H1 (cell line): ENCODE data around the gene AGO3. TPM values are rescaled to one million over a fixed set of nuclear protein-coding genes. Genes with fewer than 3 reads are reported as not detected.

Experiments
- CTCF ChIA-PET: fragments of 300-600 bp; sonication (Branson Sonifier 250); formaldehyde crosslinking; loops from one replicate; lab custom pipeline; 2021; ENCODE audit not compliant: partially characterized antibody; lab: Charles Lee
- POLR2A ChIA-PET: fragments of 300-600 bp; sonication (Branson Sonifier 250); formaldehyde crosslinking; loops from one replicate; lab custom pipeline; 2021; ENCODE audit warnings: inconsistent platforms; ENCODE audit not compliant: partially characterized antibody; lab: Charles Lee
- DNase-seq, 2 experiments: peaks; one replicate each; pipeline versions ENCODE4 v3.0.0 to v3.0.0-alpha.2; 2010 to 2022; ENCODE audit warnings: low spot score in 2 of 2, low read depth in 1 of 2, mixed read lengths in 1 of 2
- FAIRE-seq: peaks from 2 replicates; lab custom pipeline; 2011; peaks lifted over from hg19 to GRCh38; lab: Jason Lieb, UNC
- H2AFZ ChIP-seq: 2 replicates; pipeline ENCODE4 v1.8.1; 2012; ENCODE audit warnings: low read length, inconsistent platforms
- H2AK5ac ChIP-seq: 2 replicates; pipeline ENCODE4 v1.6.1; 2013; ENCODE audit warnings: low read depth, low read length
- H2BK120ac ChIP-seq: replicated peaks from 2 replicates; pipeline ENCODE3; 2013; ENCODE audit warnings: low read depth, low read length, inconsistent platforms
- H2BK12ac ChIP-seq: 2 replicates; pipeline ENCODE4 v1.6.1; 2013; ENCODE audit warnings: low read depth, low read length
- H2BK15ac ChIP-seq: 2 replicates; pipeline ENCODE4 v1.6.1; 2013; ENCODE audit warnings: low read length
- H2BK20ac ChIP-seq: 2 replicates; pipeline ENCODE4 v1.6.1; 2013; ENCODE audit warnings: low read length
- H2BK5ac ChIP-seq: 2 replicates; pipeline ENCODE4 v1.6.1; 2013; ENCODE audit warnings: low read depth, low read length
- H3K14ac ChIP-seq: 2 replicates; pipeline ENCODE4 v1.6.1; 2013; ENCODE audit warnings: inconsistent platforms; ENCODE audit not compliant: insufficient read length
- H3K18ac ChIP-seq: 2 replicates; pipeline ENCODE4 v1.6.1; 2013; ENCODE audit warnings: low read length; ENCODE audit errors: extremely low read depth
- H3K23ac ChIP-seq: 2 replicates; pipeline ENCODE4 v1.6.1; 2013; ENCODE audit warnings: inconsistent platforms; ENCODE audit not compliant: insufficient read length
- H3K23me2 ChIP-seq: 2 replicates; pipeline ENCODE4 v1.6.1; 2013; ENCODE audit warnings: low read depth, low read length
- H3K27ac ChIP-seq: 2 replicates; pipeline ENCODE4 v1.6.1; 2011; ENCODE audit warnings: low read depth, low read length, inconsistent platforms
- H3K27me3 ChIP-seq, 4 experiments: replicated peaks in 1 of 4; 1 replicate in 1 of 4; 2 replicates in 3 of 4; pipeline versions ENCODE4 v1.6.1 to v1.8.1; 2011 to 2013; ENCODE audit warnings: low read length in 3 of 4, mild to moderate bottlenecking in 3 of 4, inconsistent platforms in 2 of 4, mixed read lengths in 2 of 4, moderate library complexity in 1 of 4; ENCODE audit not compliant: control insufficient read depth in 3 of 4, insufficient read depth in 3 of 4; ENCODE audit errors: extremely low read depth in 1 of 4
- H3K36me3 ChIP-seq, 4 experiments: 2 replicates each; pipeline versions ENCODE4 v1.6.1 to v1.8.1; 2011 to 2013; ENCODE audit warnings: mild to moderate bottlenecking in 4 of 4, low read length in 3 of 4, moderate library complexity in 2 of 4, control low read depth in 1 of 4, inconsistent platforms in 1 of 4; ENCODE audit not compliant: insufficient read depth in 4 of 4, control insufficient read depth in 2 of 4
- H3K4ac ChIP-seq: replicated peaks from 2 replicates; pipeline ENCODE3; 2013; ENCODE audit warnings: low read length, low read depth, mixed read lengths, inconsistent platforms; ENCODE audit not compliant: insufficient read length
- H3K4me1 ChIP-seq, 4 experiments: replicated peaks in 1 of 4; 1 replicate in 1 of 4; 2 replicates in 3 of 4; pipeline versions ENCODE4 v1.6.1 to v1.8.1; 2011 to 2013; ENCODE audit warnings: low read length in 3 of 4, inconsistent platforms in 2 of 4, mixed read lengths in 1 of 4; ENCODE audit not compliant: insufficient read depth in 4 of 4, control insufficient read depth in 3 of 4
- H3K4me2 ChIP-seq, 2 experiments: 2 replicates each; pipeline versions ENCODE4 v1.6.1 to v1.8.1; 2011 to 2013; ENCODE audit warnings: low read depth in 2 of 2, low read length in 2 of 2, control low read depth in 1 of 2, inconsistent platforms in 1 of 2, mild to moderate bottlenecking in 1 of 2; ENCODE audit not compliant: insufficient read depth in 1 of 2
- H3K4me3 ChIP-seq, 4 experiments: fragments of 200-600, 300-600 bp in 1 of 4; sonication (generic), shearing (Covaris generic), sonication (Bioruptor Twin) in 1 of 4; 2 replicates each; pipeline versions ENCODE4 v1.5.1 to v1.8.1; 2011 to 2016; ENCODE audit warnings: low read length in 4 of 4, low read depth in 3 of 4, control low read depth in 2 of 4, inconsistent platforms in 2 of 4, mild to moderate bottlenecking in 2 of 4, mixed read lengths in 1 of 4, moderate library complexity in 1 of 4; ENCODE audit not compliant: insufficient read depth in 2 of 4; ENCODE audit errors: extremely low read depth in 1 of 4
- H3K56ac ChIP-seq: replicated peaks from 2 replicates; pipeline ENCODE3; 2013; ENCODE audit warnings: low read depth, mild to moderate bottlenecking, mixed read lengths, low read length, inconsistent platforms; ENCODE audit not compliant: insufficient read length
- H3K79me1 ChIP-seq: 2 replicates; pipeline ENCODE4 v1.6.1; 2013; ENCODE audit warnings: low read depth, low read length, control low read depth
- H3K79me2 ChIP-seq, 2 experiments: 2 replicates each; pipeline versions ENCODE4 v1.6.1 to v1.8.1; 2012 to 2013; ENCODE audit warnings: low read length in 2 of 2, mild to moderate bottlenecking in 2 of 2, inconsistent platforms in 1 of 2; ENCODE audit not compliant: insufficient read depth in 2 of 2, control insufficient read depth in 1 of 2
- H3K9ac ChIP-seq, 4 experiments: replicated peaks in 1 of 4; 1 replicate in 1 of 4; 2 replicates in 3 of 4; pipeline versions ENCODE4 v1.6.1 to v1.8.1; 2011 to 2013; ENCODE audit warnings: low read depth in 3 of 4, low read length in 3 of 4, control low read depth in 2 of 4, mild to moderate bottlenecking in 2 of 4, moderate library complexity in 2 of 4, inconsistent platforms in 1 of 4; ENCODE audit errors: extremely low read depth in 1 of 4
- H3K9me3 ChIP-seq, 2 experiments: 2 replicates each; pipeline versions ENCODE4 v1.6.1 to v1.8.1; 2012 to 2013; ENCODE audit warnings: mild to moderate bottlenecking in 2 of 2, moderate library complexity in 2 of 2, control low read depth in 1 of 2, inconsistent platforms in 1 of 2, low read depth in 1 of 2, low read length in 1 of 2, mixed read lengths in 1 of 2; ENCODE audit not compliant: insufficient read depth in 2 of 2
- H4K20me1 ChIP-seq, 2 experiments: replicated peaks in 1 of 2; 2 replicates each; pipeline versions ENCODE3 to v1.8.1; 2011 to 2013; ENCODE audit warnings: inconsistent platforms in 2 of 2, low read length in 2 of 2, mild to moderate bottlenecking in 1 of 2; ENCODE audit not compliant: insufficient read depth in 2 of 2, control insufficient read depth in 1 of 2
- H4K5ac ChIP-seq: 2 replicates; pipeline ENCODE4 v1.6.1; 2013; ENCODE audit warnings: low read length, low read depth, mixed read lengths, inconsistent platforms; ENCODE audit not compliant: insufficient read length
- H4K8ac ChIP-seq: 2 replicates; pipeline ENCODE4 v1.8.0; 2013; ENCODE audit warnings: mild to moderate bottlenecking, moderate library complexity, low read length, inconsistent platforms; ENCODE audit not compliant: insufficient read depth; ENCODE audit errors: extremely low read depth
- H4K91ac ChIP-seq: replicated peaks from 2 replicates; pipeline ENCODE3; 2013; ENCODE audit warnings: low read length, mixed read lengths, inconsistent platforms; ENCODE audit not compliant: insufficient read length
- BACH1 ChIP-seq: IDR thresholded peaks from 2 replicates; pipeline ENCODE4 v1.6.1; 2012; ENCODE audit warnings: low read length, improper control_type of control experiment
- BRCA1 ChIP-seq: IDR thresholded peaks from 2 replicates; pipeline ENCODE4 v1.6.1; 2012; ENCODE audit warnings: low read depth, low read length, improper control_type of control experiment
- EZH2 ChIP-seq: fragments of 200-600 bp; sonication (generic); IDR thresholded peaks from 2 replicates; pipeline ENCODE4 v1.7.1; 2012; ENCODE audit warnings: low read depth, mild to moderate bottlenecking, moderate library complexity, low read length, inconsistent platforms; ENCODE audit not compliant: severe bottlenecking
- HDAC6 ChIP-seq: IDR thresholded peaks from one replicate; pipeline ENCODE4 v1.7.1; 2012; ENCODE audit warnings: low read depth, mild to moderate bottlenecking, inconsistent platforms, low read length, moderate library complexity
- JUND ChIP-seq: IDR thresholded peaks from 2 replicates; pipeline ENCODE4 v1.6.1; 2011; ENCODE audit warnings: mild to moderate bottlenecking, improper control_type of control experiment, low read length
- KDM5A ChIP-seq: fragments of 200-600 bp; IDR thresholded peaks from 2 replicates; pipeline ENCODE4 v1.7.1; 2012; ENCODE audit warnings: mild to moderate bottlenecking, low read length, inconsistent platforms, mixed read lengths
- MAFK ChIP-seq: IDR thresholded peaks from 2 replicates; pipeline ENCODE4 v1.6.1; 2012; ENCODE audit warnings: low read depth, mild to moderate bottlenecking, improper control_type of control experiment, low read length
- POU5F1 ChIP-seq: IDR thresholded peaks from 2 replicates; pipeline ENCODE4 v1.6.1; 2011; ENCODE audit warnings: low read depth, mild to moderate bottlenecking, low read length, moderate library complexity
- RAD21 ChIP-seq, 2 experiments: IDR thresholded peaks in 1 of 2; conservative IDR thresholded peaks in 1 of 2; 2 replicates each; pipeline ENCODE4 v1.6.1; 2011; ENCODE audit warnings: low read depth in 2 of 2, low read length in 2 of 2, improper control_type of control experiment in 1 of 2, inconsistent platforms in 1 of 2, mild to moderate bottlenecking in 1 of 2, moderate library complexity in 1 of 2
- RXRA ChIP-seq: IDR thresholded peaks from 2 replicates; pipeline ENCODE4 v1.6.1; 2011; ENCODE audit warnings: low read depth, mild to moderate bottlenecking, low read length, moderate library complexity; ENCODE audit not compliant: insufficient read depth
- SP4 ChIP-seq: IDR thresholded peaks from 2 replicates; pipeline ENCODE4 v1.6.1; 2012; ENCODE audit warnings: low read length, inconsistent platforms
- TEAD4 ChIP-seq: IDR thresholded peaks from 2 replicates; pipeline ENCODE4 v1.6.1; 2012; ENCODE audit warnings: low read depth, low read length, inconsistent platforms, mixed read lengths
- WGBS, 2 experiments: shearing (Covaris generic) in 1 of 2; methylation state at CpG; one replicate each; pipeline versions ENCODE4 v1.1.6 to v1.1.7; 2013 to 2015; ENCODE audit warnings: low lambda C conversion rate in 2 of 2, mixed read lengths in 2 of 2, inconsistent platforms in 1 of 2, low coverage in 1 of 2, missing lambda C conversion rate in 1 of 2; ENCODE audit not compliant: insufficient replicate concordance in 2 of 2, insufficient coverage in 1 of 2, insufficient read length in 1 of 2; ENCODE audit errors: extremely low coverage in 1 of 2, missing lambda C conversion rate in 1 of 2; 5-methylcytosine and 5-hydroxymethylcytosine counted together
- polyA plus RNA-seq, 7 experiments: library from polyadenylated mRNA; depleted of rRNA in 3 of 7; stranded (reverse) in 5 of 7; unstranded in 2 of 7; fragments of >200 nt in 5 of 7; fragments of 200-250 nt in 2 of 7; gene quantifications; 1 replicate in 5 of 7; 2 replicates in 1 of 7; 4 replicates in 1 of 7; pipeline versions ENCODE4 v1.2.1 to v1.2.3, GENCODE V29; 2011 to 2013; ENCODE audit warnings: missing spikeins in 2 of 7, mixed read lengths in 2 of 7
- total RNA-seq: library from RNA; stranded (reverse); fragmentation: NEBNext Ultra II Directional; extraction: Animal tissue kit (Norgen Biotek cat#: 25700); gene quantifications from 2 replicates; pipeline ENCODE4 v1.2.1, GENCODE V29; 2021
- TF ChIP-seq, protein P1 (sequence below): IDR thresholded peaks from 2 replicates; pipeline ENCODE4 v1.6.1; 2012; ENCODE audit warnings: inconsistent platforms

AGO3 gene
- total and polyA plus RNA-seq, 2 of the 8 experiments (the other 6 are each of a cell fraction or from before 2014, with no cell fraction given) = 10.7 to 26.4 TPM

DNA sequence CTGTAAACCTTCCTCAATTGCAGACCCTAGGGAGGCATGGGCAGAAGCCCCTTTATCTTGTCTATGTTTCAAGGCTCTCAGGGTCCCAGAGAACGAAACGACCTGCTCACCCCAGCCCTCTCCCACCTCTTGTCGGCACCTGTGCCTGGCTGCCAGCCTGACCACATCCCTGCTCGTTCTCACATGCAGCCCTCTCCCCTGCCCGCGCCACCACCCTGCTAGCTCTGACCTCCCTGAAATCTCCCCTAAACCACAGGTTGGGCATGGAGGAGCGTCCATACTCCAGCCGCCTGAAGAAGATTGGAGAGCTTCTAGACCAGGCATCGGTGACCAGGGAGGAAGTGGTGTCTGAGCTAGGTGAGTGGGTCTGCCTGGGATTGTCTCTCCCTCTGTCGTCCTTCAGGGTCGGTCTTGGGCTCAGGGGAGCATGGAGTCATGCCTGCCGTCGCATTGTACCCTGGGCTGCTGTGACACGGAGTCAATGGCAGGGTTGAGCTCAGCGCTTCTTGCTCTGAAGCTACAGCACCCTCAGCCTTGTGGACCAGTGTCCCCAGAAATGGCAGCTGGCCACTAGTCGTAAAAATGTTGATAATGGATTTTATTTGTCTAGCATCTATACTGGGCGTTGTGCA, 161.4 kb downstream of the AGO3 start:
- Histone ChIP-seq H4K20me1 (peaks cover 0 to 10% of the 10 kb centered on the region in 2 experiments), H4K5ac (no peak overlapping the region), H2AK5ac (no peak overlapping the region), H2BK20ac (no peak overlapping the region), H3K79me1 (peaks cover 5% of the 10 kb centered on the region; the same call in 1 of the 2 replicates), H3K4me3 (no peak overlapping the region), H2AFZ (no peak overlapping the region), H4K91ac (no peak overlapping the region), H2BK12ac (no peak overlapping the region), H3K23me2 (peaks cover 7% of the 10 kb centered on the region; the same call in 1 of the 2 replicates), H2BK5ac (no peak overlapping the region), H4K8ac (no peak overlapping the region), H3K9me3 (no peaks in the 10 kb centered on the region), H3K4me1 (peaks cover 0 to 17% (median 14%) of the 10 kb centered on the region in 4 experiments; a peak in 5 of 7 replicates), H3K4me2 (no peak overlapping the region), H3K27ac (no peak overlapping the region), H3K27me3 (no peaks in the 10 kb centered on the region), H3K56ac (no peak overlapping the region), H3K14ac (no peak overlapping the region), H3K36me3 (peaks cover 23 to 38% (median 33%) of the 10 kb centered on the region in 4 experiments), H3K4ac (no peak overlapping the region), H3K23ac (no peak overlapping the region), H3K79me2 (peaks cover 0 to 15% of the 10 kb centered on the region in 2 experiments; a peak in 2 of 4 replicates), H3K18ac (no peak overlapping the region), H2BK120ac (no peak overlapping the region), H2BK15ac (no peak overlapping the region), H3K9ac (no peak overlapping the region)
- POLR2A ChIA-PET = no interaction called here
- no peak for DNase-seq
- 86% methylated on average over 17 of the region's 17 CpGs; no CpG with 5 or more reads in 1 of the 2 experiments for WGBS, 2 experiments
- no peak for FAIRE-seq
- CTCF ChIA-PET = interaction anchor here (1.2 to 32.6 kb wide), 4 partner anchors 45 to 70 kb away, joined by 3 to 738 read pairs (median 3); partner anchors contain the start of gene TRAPPC3
- TF ChIP-seq POU5F1 (no peak), BACH1 (no peak), EZH2 (no peak), HDAC6 (no peak), MAFK (no peak), RXRA (no peak), TEAD4 (no peak), JUND (no peak), BRCA1 (no peak), RAD21 (IDR thresholded peaks at IDR 0.05 in 1 of 2, conservative IDR thresholded peaks at IDR 0.05 in 1 of 2; ENCODE audit: low read depth in 2 of 2, low read length in 2 of 2) (no peak), SP4 (no peak), KDM5A (no peak)
- TF ChIP-seq, protein P1, sequence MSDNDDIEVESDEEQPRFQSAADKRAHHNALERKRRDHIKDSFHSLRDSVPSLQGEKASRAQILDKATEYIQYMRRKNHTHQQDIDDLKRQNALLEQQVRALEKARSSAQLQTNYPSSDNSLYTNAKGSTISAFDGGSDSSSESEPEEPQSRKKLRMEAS = no peak
